A204.1 (cell line): ENCODE measurements around the gene TAP1.

Experiments
- FAIRE-seq: peaks from 2 replicates; lab custom pipeline; 2012; peaks lifted over from hg19 to GRCh38; lab: Jason Lieb, UNC

Gene TAP1

DNA sequence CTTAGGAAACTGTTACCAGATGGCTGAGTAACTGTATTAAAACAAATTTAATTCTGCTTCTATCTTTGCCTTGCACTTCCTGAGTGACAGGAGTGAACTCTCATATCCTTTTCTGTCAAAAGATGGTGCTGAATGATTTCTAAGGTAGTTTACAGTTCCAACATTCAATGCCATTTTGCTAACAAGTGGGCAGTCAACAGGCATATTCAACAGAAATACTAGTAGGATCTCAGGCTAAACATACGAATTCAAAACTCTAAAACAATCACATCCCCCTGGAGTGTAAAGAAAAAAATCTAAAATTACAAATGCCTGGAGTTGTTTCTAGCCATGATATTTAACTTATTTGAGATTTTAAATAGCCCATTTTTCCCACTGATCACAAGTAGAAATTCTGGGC, 7.2 kb upstream of the TAP1 start:
- FAIRE-seq = no peak

- no peak for FAIRE-seq
Observed at GRCh38 chr6:32858194-32858593, 4.7 kb upstream of the TAP1 start.

GRCh38 chr6:32857156-32857891, 3.8 kb upstream of the TAP1 start:
- FAIRE-seq = no peak

- FAIRE-seq = no peak
Observed at GRCh38 chr6:32855467-32856174, 2.1 kb upstream of the TAP1 start.

DNA sequence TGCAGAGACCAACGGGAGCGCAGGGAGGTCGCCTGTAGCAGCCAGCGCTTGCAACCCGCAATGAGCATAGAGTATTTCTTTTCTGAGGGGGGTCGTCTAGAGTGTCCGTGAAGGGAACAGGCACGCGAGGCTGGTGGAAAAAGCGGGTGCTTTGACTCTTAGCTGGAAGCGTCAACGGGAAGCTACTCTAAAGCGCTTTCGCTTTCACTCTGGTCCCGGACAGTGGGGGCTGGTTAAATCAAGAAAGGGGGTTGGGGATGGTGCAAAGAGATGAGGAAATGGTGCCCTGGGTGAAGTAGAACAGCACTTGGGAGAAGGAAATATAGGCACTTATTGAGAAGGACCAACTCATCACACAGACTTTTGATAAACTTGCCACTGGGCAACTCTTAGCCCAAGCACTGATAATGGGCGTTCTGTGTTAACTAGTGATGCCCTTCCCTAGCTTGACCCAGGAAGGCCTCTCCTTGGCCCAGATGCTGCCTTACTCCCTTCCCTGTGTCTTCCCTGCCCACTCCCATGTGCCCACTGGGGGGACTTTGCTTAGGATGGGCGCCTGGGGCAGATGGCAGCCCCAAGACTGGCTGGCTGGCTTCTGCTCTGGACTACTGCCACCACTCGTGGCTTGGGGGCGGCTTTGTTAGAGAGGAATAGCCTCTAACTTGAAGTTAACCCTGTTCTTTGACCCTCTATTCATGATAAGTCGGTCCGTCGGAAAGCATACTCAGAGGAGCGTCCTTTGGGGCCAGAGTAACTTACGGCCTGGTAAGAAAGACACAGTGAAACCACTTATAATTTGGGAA, 1.1 kb upstream of the TAP1 start:
- no peak for FAIRE-seq

DNA sequence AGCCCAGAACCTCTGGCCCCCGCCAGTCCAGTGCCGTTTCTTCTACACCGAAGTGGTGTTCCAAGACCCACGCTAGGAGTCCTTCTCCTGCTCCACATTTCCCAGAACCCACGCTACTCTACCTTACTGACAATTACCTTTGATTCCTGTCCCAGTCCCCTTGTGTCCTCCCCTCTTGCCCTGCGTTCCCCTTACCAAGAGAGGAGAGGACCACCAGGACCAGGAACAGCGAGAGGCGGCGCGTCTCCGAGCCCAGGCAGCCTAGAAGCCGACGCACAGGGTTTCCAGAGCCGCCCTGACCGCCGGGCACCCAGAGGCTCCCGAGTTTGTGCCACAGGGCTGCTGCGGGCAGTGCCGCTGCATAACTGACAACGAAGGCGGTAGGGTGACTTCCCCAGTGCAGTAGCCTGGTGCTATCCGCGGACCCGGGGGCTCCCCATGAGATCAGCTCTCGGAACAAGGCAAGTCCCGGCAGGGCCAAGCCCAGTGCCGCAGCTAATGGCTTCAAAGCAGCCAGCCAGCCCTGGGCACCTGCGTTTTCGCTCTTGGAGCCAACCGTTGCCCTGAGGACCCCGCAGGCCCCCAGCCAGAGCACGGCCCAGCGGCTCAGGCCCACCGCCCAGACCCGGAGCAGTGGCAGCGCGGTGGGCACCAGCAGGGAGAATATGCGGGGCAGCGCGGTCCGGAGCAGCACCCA, 512 bp downstream of the TAP1 start:
- FAIRE-seq = no peak

- no peak for FAIRE-seq
Observed at GRCh38 chr6:32852018-32852843, 1.3 kb downstream of the TAP1 start.

GRCh38 chr6:32851025-32851424, 2.5 kb downstream of the TAP1 start:
- FAIRE-seq = no peak

- no peak for FAIRE-seq
Observed at GRCh38 chr6:32849126-32849525, 4.4 kb downstream of the TAP1 start.

DNA sequence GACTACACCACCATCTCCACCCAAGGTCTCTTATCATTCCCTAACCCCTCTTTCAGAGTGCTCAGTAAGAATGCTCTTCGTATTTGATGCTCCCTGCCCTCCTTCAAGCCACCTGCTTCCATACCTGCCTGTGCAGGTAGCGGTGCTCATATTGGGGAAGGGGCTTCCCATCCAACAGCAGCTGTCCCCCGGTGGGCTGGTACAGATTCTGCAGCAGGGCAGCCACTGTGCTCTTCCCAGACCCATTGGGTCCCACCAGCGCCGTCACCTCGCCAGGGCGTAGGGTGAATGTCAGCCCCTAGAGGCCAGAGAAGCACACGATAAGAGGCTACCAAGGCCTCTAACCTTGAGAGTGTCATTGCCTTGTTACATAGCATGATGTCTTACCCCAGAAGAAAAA, 5.7 kb downstream of the TAP1 start:
- no peak for FAIRE-seq

DNA sequence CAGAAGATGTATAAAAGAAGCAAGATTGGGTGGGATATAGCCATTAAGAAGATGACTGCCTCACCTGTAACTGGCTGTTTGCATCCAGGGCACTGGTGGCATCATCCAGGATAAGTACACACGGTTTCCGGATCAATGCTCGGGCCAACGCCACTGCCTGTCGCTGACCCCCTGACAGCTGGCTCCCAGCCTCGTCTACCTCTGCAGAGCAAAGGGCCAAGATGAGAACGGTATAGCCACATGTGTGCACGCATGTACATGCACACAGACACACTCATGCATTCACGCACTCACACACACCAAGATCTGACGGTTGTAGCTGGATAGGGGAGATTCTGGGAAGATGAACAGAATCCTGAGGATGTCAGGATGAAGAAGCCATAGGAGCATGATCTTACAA, 6.5 kb downstream of the TAP1 start:
- FAIRE-seq = no peak

- no peak for FAIRE-seq
Observed at GRCh38 chr6:32845384-32845884, 8.1 kb downstream of the TAP1 start.

GRCh38 chr6:32844839-32845383, 8.6 kb downstream of the TAP1 start:
- no peak for FAIRE-seq

GRCh38 chr6:32843979-32844838, 9.3 kb downstream of the TAP1 start, which contains the start of gene PSMB8:
PSMB8 (minus strand) TSS chr6:32844047; CDS start chr6:32843996, 51 bp downstream.
- peak; percentile 83 for FAIRE-seq

GRCh38 chr6:32843331-32843978, 10.0 kb downstream of the TAP1 start:
- FAIRE-seq = no peak

DNA sequence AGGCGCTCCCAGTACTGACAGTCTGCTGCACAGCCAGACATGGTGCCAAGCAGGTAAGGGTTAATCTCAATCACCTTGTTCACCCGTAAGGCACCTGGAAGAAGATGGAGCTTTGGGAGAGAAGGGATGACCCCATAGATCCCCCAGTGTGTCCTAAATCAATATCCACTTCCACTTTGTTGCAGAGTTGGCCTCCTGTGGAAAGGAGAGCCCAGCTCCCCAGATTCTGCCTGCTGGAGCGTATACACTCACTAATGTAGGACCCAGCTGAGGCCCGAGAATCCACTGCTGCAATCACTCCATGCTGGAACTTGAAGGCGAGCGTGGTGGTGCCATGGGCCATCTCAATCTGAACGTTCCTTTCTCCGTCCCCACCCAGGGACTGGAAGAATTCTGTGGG, 10.8 kb downstream of the TAP1 start:
- FAIRE-seq = no peak

- FAIRE-seq = no peak
Observed at GRCh38 chr6:32842021-32842650, 11.4 kb downstream of the TAP1 start.

DNA sequence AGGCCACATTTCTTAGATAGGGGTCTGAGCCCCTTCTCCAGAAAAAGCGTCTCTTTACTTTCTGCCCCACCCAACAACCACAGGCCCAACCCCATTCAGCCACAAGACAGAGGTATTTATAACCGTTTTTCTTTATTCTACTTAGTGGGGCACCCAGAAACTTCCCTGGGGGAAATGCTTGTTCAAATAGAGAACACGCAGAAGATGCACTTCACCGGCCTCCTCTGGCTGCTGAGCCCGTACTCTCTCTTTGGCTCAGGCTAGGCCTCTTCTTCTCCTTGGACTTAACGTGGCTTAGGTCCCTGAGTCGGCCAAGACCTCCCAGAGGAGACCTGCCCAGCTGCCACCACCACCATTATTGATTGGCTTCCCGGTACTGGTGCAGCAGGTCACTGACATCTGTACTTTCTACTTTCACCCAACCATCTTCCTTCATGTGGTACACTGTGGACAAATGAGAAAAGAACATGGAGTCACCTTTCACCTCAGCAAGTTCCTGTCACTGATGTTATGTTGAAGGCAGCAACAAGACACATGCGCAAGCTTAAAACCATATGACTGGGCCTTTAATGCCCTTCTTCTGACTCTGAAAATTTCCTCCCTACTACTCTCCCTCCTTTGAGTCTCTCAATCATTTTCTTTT, 12.8 kb downstream of the TAP1 start:
- no peak for FAIRE-seq
